HG03354 (cell line): ENCODE results near the gene HINT3.
"Not testable (repeated sequence)": the region's sequence is repeated elsewhere in the genome, so short reads cannot be mapped to it uniquely, and the experiment has no call there.

ENCODE experiments used
- ATAC-seq: cut with Tn5 transposase; IDR thresholded peaks from one replicate; pipeline ENCODE4 v1.9.1; 2021; ENCODE audit warnings: mild to moderate bottlenecking; ENCODE audit not compliant: unreplicated experiment, poor library complexity, severe bottlenecking

HINT3 gene

GRCh38 chr6:125956506-125957390 is at the start of gene HINT3:
Gene HINT3 (plus strand): TSS chr6:125956770. CDS start chr6:125956978, 208 bp downstream.
- ATAC-seq: peak; percentile 93

GRCh38 chr6:125910527-125910926 is 46.0 kb upstream of the HINT3 start:
- ATAC-seq: peak; percentile 99

- peak; percentile 15 for ATAC-seq
These were observed 45.5 kb upstream of the HINT3 start for GRCh38 chr6:125911051-125911451.

GRCh38 chr6:125912430-125912829 is 44.1 kb upstream of the HINT3 start:
- ATAC-seq: not testable (repeated sequence)

GRCh38 chr6:125913145-125913544 is 43.4 kb upstream of the HINT3 start:
- no peak for ATAC-seq

- ATAC-seq: no peak
These were observed 42.7 kb upstream of the HINT3 start for GRCh38 chr6:125913864-125914351.

GRCh38 chr6:125918230-125918629 is 38.3 kb upstream of the HINT3 start:
- ATAC-seq: no peak

- peak; percentile 97 for ATAC-seq
These were observed 37.6 kb upstream of the HINT3 start for GRCh38 chr6:125918681-125919566.

- no peak for ATAC-seq
These were observed 37.0 kb upstream of the HINT3 start for GRCh38 chr6:125919618-125920017.

- ATAC-seq: no peak
These were observed 34.2 kb upstream of the HINT3 start for GRCh38 chr6:125922322-125922860.

- ATAC-seq: no peak
These were observed 33.1 kb upstream of the HINT3 start for GRCh38 chr6:125923366-125923877.

- ATAC-seq: no peak
These were observed 32.4 kb upstream of the HINT3 start for GRCh38 chr6:125924169-125924568.

- ATAC-seq: no peak
These were observed 31.7 kb upstream of the HINT3 start for GRCh38 chr6:125924697-125925358.

- no peak for ATAC-seq
These were observed 29.9 kb upstream of the HINT3 start for GRCh38 chr6:125926711-125927110.

- no peak for ATAC-seq
These were observed 28.8 kb upstream of the HINT3 start for GRCh38 chr6:125927761-125928160.

- no peak for ATAC-seq
These were observed 25.7 kb upstream of the HINT3 start for GRCh38 chr6:125930765-125931418.

- peak; percentile 80 for ATAC-seq
These were observed 24.7 kb upstream of the HINT3 start for GRCh38 chr6:125931733-125932450.

GRCh38 chr6:125932451-125932795 is 24.1 kb upstream of the HINT3 start:
- ATAC-seq: peak; percentile 22
